A673 (cell line): ENCODE measurements around the gene SLC25A11.

Experiments used
- CTCF ChIP-seq: fragments of 300-800, 200-600 bp; sonication (generic); conservative IDR thresholded peaks from 2 replicates; pipeline ENCODE4 v1.5.1; 2017; ENCODE audit warnings: low read depth, mild to moderate bottlenecking, antibody characterized with exemption, low read length, moderate library complexity, mixed read lengths
- EZH2 ChIP-seq: fragments of 200-600 bp; sonication (generic); IDR thresholded peaks from 2 replicates; pipeline ENCODE4 v1.6.1; 2017; ENCODE audit warnings: borderline replicate concordance, low read depth, mild to moderate bottlenecking, mixed read lengths, antibody characterized with exemption, low read length; ENCODE audit not compliant: poor library complexity, severe bottlenecking

GRCh38 chr17:4971826-4972225 lies 32.0 kb upstream of the SLC25A11 start:
- TF ChIP-seq CTCF: no peak
- no peak for TF ChIP-seq EZH2
